ENCODE results near the gene DSP. TPM values are rescaled to one million over a fixed set of nuclear protein-coding genes. Genes with fewer than 3 reads are reported as not detected.

DSP gene
- polyA plus RNA-seq, 1 donor from 2014 or later = 0.05 TPM

DNA sequence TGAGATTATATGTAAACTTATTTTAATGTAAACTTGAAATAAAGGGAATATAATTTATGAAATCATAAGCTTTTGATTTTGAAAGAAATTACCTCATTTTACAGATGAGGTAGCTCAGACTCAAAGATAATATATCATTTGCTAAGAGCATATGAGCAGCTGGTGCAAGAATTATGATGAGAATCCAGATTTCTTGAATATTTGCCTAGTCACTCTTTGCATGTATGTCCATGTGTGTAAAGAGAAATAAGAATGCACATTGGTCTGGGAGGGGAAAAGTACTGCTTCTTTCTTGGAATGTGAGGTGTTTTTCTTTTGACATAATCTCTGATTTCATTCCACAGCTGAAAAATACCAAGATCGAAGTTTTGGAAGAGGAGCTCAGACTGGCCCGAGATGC is 37.5 kb downstream of the DSP start:
- H3K9ac ChIP-seq (ENCODE audit: low read length) = no peak overlapping the region
- H2AFZ ChIP-seq (ENCODE audit: low read depth, low read length) = no peak overlapping the region
- no peaks in the 10 kb centered on the region for H4K20me1 ChIP-seq (ENCODE audit: insufficient read depth)
- TF ChIP-seq REST (IDR thresholded peaks at IDR 0.05; ENCODE audit: borderline replicate concordance) = no peak
- TF ChIP-seq, protein P1, sequence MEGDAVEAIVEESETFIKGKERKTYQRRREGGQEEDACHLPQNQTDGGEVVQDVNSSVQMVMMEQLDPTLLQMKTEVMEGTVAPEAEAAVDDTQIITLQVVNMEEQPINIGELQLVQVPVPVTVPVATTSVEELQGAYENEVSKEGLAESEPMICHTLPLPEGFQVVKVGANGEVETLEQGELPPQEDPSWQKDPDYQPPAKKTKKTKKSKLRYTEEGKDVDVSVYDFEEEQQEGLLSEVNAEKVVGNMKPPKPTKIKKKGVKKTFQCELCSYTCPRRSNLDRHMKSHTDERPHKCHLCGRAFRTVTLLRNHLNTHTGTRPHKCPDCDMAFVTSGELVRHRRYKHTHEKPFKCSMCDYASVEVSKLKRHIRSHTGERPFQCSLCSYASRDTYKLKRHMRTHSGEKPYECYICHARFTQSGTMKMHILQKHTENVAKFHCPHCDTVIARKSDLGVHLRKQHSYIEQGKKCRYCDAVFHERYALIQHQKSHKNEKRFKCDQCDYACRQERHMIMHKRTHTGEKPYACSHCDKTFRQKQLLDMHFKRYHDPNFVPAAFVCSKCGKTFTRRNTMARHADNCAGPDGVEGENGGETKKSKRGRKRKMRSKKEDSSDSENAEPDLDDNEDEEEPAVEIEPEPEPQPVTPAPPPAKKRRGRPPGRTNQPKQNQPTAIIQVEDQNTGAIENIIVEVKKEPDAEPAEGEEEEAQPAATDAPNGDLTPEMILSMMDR (IDR thresholded peaks at IDR 0.05; ENCODE audit: poor library complexity, severe bottlenecking) = no peak
- TF ChIP-seq TAF1 (IDR thresholded peaks at IDR 0.05; ENCODE audit: low read depth) = no peak
- TF ChIP-seq RAD21 (conservative IDR thresholded peaks at IDR 0.05) = no peak
- no peak for TF ChIP-seq SMC3 (conservative IDR thresholded peaks at IDR 0.05; ENCODE audit: poor library complexity)
- TF ChIP-seq EZH2 (IDR thresholded peaks at IDR 0.05; ENCODE audit: borderline replicate concordance, insufficient read depth, low read length, poor library complexity, severe bottlenecking) = no peak
- TF ChIP-seq POLR2AphosphoS5 (IDR thresholded peaks at IDR 0.05) = no peak
- TF ChIP-seq EP300 (conservative IDR thresholded peaks at IDR 0.05; ENCODE audit: poor library complexity, severe bottlenecking) = no peak
- no peak for TF ChIP-seq MXI1 (conservative IDR thresholded peaks at IDR 0.05; ENCODE audit: poor library complexity, severe bottlenecking)
- no peak overlapping the region for H3K4me3 ChIP-seq (ENCODE audit: low read length)
- no peaks in the 10 kb centered on the region for H3K27me3 ChIP-seq (ENCODE audit: insufficient read depth, low read depth, low read length)
- no peaks in the 10 kb centered on the region for H3K79me2 ChIP-seq (replicated peaks; ENCODE audit: insufficient read depth, low read length)
- no peaks in the 10 kb centered on the region for H3K36me3 ChIP-seq (ENCODE audit: insufficient read depth, low read length)
- H3K9me3 ChIP-seq (ENCODE audit: low read length) = no peaks in the 10 kb centered on the region
- H3K9me2 ChIP-seq (ENCODE audit: insufficient read depth, low read length) = no peaks in the 10 kb centered on the region
- no peak overlapping the region for H3K4me2 ChIP-seq (ENCODE audit: low read length)
- no peaks in the 10 kb centered on the region for H3F3A ChIP-seq (ENCODE audit: insufficient read depth, low read length, poor library complexity, severe bottlenecking)
- no peak overlapping the region for H3K27ac ChIP-seq (ENCODE audit: low read length)

GRCh38 chr6:7579851-7580250 is 38.4 kb downstream of the DSP start:
- no peak for TF ChIP-seq REST (IDR thresholded peaks at IDR 0.05; ENCODE audit: borderline replicate concordance)
- no peaks in the 10 kb centered on the region for H3K36me3 ChIP-seq (ENCODE audit: insufficient read depth, low read length)
- no peak overlapping the region for H3K9ac ChIP-seq (ENCODE audit: low read length)

More at GRCh38 chr6:7579851-7580250, 38.4 kb downstream of the DSP start:
- H4K20me1 ChIP-seq (ENCODE audit: insufficient read depth) = no peaks in the 10 kb centered on the region
- H3K4me2 ChIP-seq (ENCODE audit: low read length) = no peak overlapping the region
- H3K9me2 ChIP-seq (ENCODE audit: insufficient read depth, low read length) = no peaks in the 10 kb centered on the region
- H2AFZ ChIP-seq (ENCODE audit: low read depth, low read length) = no peak overlapping the region
- no peaks in the 10 kb centered on the region for H3K79me2 ChIP-seq (replicated peaks; ENCODE audit: insufficient read depth, low read length)
- no peak overlapping the region for H3K27ac ChIP-seq (ENCODE audit: low read length)
- H3K27me3 ChIP-seq (ENCODE audit: insufficient read depth, low read depth, low read length) = no peaks in the 10 kb centered on the region
- no peaks in the 10 kb centered on the region for H3F3A ChIP-seq (ENCODE audit: insufficient read depth, low read length, poor library complexity, severe bottlenecking)
- H3K9me3 ChIP-seq (ENCODE audit: low read length) = no peaks in the 10 kb centered on the region
- no peak overlapping the region for H3K4me3 ChIP-seq (ENCODE audit: low read length)

All from neural cell (in vitro differentiated cells).